H9 (cell line): ENCODE results near the gene SAMD8. TPM values are rescaled to one million over a fixed set of nuclear protein-coding genes. Genes with fewer than 3 reads are reported as not detected.

Experiments
- DNase-seq: peaks from one replicate; pipeline ENCODE4 v3.0.0-alpha.2; 2017
- H2AFZ ChIP-seq: one replicate; pipeline ENCODE4 v1.6.1; 2013; ENCODE audit warnings: mild to moderate bottlenecking, low read length, control low read depth, moderate library complexity
- H2AK5ac ChIP-seq: 2 replicates; pipeline ENCODE4 v1.6.1; 2013; ENCODE audit warnings: low read length, control low read depth, mixed read lengths; ENCODE audit not compliant: insufficient read length
- H2BK120ac ChIP-seq: one replicate; pipeline ENCODE4 v1.6.1; 2013; ENCODE audit warnings: low read depth, mild to moderate bottlenecking, low read length, control low read depth, inconsistent platforms; ENCODE audit not compliant: poor library complexity, severe bottlenecking
- H2BK12ac ChIP-seq: 2 replicates; pipeline ENCODE4 v1.6.1; 2013; ENCODE audit warnings: low read length, control low read depth, mixed read lengths, low read depth; ENCODE audit not compliant: insufficient read length
- H2BK15ac ChIP-seq: 2 replicates; pipeline ENCODE4 v1.6.1; 2013; ENCODE audit warnings: low read depth, low read length, control low read depth
- H2BK20ac ChIP-seq: one replicate; pipeline ENCODE4 v1.6.1; 2013; ENCODE audit warnings: low read depth, mild to moderate bottlenecking, low read length, control low read depth, inconsistent platforms; ENCODE audit not compliant: poor library complexity, severe bottlenecking
- H2BK5ac ChIP-seq: 2 replicates; pipeline ENCODE4 v1.6.1; 2013; ENCODE audit warnings: low read length, control low read depth, mixed read lengths; ENCODE audit not compliant: insufficient read length
- H3K14ac ChIP-seq: 2 replicates; pipeline ENCODE4 v1.6.1; 2013; ENCODE audit warnings: low read length, control low read depth; ENCODE audit not compliant: insufficient read depth
- H3K18ac ChIP-seq: 2 replicates; pipeline ENCODE4 v1.6.1; 2013; ENCODE audit warnings: low read depth, mild to moderate bottlenecking, mixed read lengths, low read length, control low read depth; ENCODE audit not compliant: insufficient read length
- H3K23ac ChIP-seq: 2 replicates; pipeline ENCODE4 v1.6.1; 2013; ENCODE audit warnings: low read length, control low read depth, mixed read lengths, low read depth; ENCODE audit not compliant: insufficient read length
- H3K23me2 ChIP-seq: 2 replicates; pipeline ENCODE4 v1.6.1; 2013; ENCODE audit warnings: low read depth, mild to moderate bottlenecking, mixed read lengths, low read length, control low read depth; ENCODE audit not compliant: insufficient read length, poor library complexity, severe bottlenecking
- H3K27ac ChIP-seq: 2 replicates; pipeline ENCODE4 v1.5.1; 2013; ENCODE audit warnings: low read length, control low read depth, mixed read lengths, low read depth; ENCODE audit not compliant: insufficient read length
- H3K27me3 ChIP-seq: 2 replicates; pipeline ENCODE4 v1.6.1; 2013; ENCODE audit warnings: low read length, control low read depth, inconsistent platforms; ENCODE audit not compliant: insufficient read depth
- H3K4ac ChIP-seq: 2 replicates; pipeline ENCODE4 v1.6.1; 2013; ENCODE audit warnings: low read depth, mild to moderate bottlenecking, control low read depth, inconsistent platforms, low read length, moderate library complexity
- H3K4me1 ChIP-seq: 2 replicates; pipeline ENCODE4 v1.6.1; 2013; ENCODE audit warnings: low read length, control low read depth, inconsistent platforms; ENCODE audit not compliant: insufficient read depth
- H3K4me2 ChIP-seq: 2 replicates; pipeline ENCODE4 v1.6.1; 2013; ENCODE audit warnings: low read length, control low read depth, mixed read lengths; ENCODE audit not compliant: insufficient read length, insufficient read depth
- H3K56ac ChIP-seq: 2 replicates; pipeline ENCODE4 v1.6.1; 2013; ENCODE audit warnings: low read depth, mild to moderate bottlenecking, mixed read lengths, low read length, control low read depth; ENCODE audit not compliant: insufficient read length
- H3K79me1 ChIP-seq: 2 replicates; pipeline ENCODE4 v1.6.1; 2013; ENCODE audit warnings: low read depth, mild to moderate bottlenecking, moderate library complexity, low read length, control low read depth, inconsistent platforms; ENCODE audit not compliant: insufficient read depth, poor library complexity, severe bottlenecking
- H3K79me2 ChIP-seq: 2 replicates; pipeline ENCODE4 v1.6.1; 2013; ENCODE audit warnings: low read length, control low read depth, inconsistent platforms; ENCODE audit not compliant: insufficient read depth
- H3K9ac ChIP-seq: 2 replicates; pipeline ENCODE4 v1.6.1; 2013; ENCODE audit warnings: low read length, control low read depth, mixed read lengths; ENCODE audit not compliant: insufficient read length; ENCODE audit errors: extremely low read depth
- H3K9me3 ChIP-seq: one replicate; pipeline ENCODE4 v1.6.1; 2013; ENCODE audit warnings: low read depth, low read length, inconsistent platforms; ENCODE audit not compliant: control insufficient read depth
- H3T11ph ChIP-seq: one replicate; pipeline ENCODE4 v1.6.1; 2013; ENCODE audit warnings: mild to moderate bottlenecking, low read length, control low read depth, inconsistent platforms
- H4K20me1 ChIP-seq: one replicate; pipeline ENCODE4 v1.6.1; 2013; ENCODE audit not compliant: control insufficient read depth, insufficient read length, insufficient read depth
- H4K5ac ChIP-seq: 2 replicates; pipeline ENCODE4 v1.6.1; 2013; ENCODE audit warnings: low read depth, mild to moderate bottlenecking, mixed read lengths, low read length, control low read depth; ENCODE audit not compliant: insufficient read length
- H4K8ac ChIP-seq: replicated peaks from 2 replicates; pipeline ENCODE4 v1.6.1; 2013; ENCODE audit warnings: low read length, control low read depth, mixed read lengths, low read depth; ENCODE audit not compliant: insufficient read length
- H4K91ac ChIP-seq: 2 replicates; pipeline ENCODE4 v1.6.1; 2013; ENCODE audit warnings: low read depth, mild to moderate bottlenecking, moderate library complexity, mixed read lengths, low read length, control low read depth; ENCODE audit not compliant: insufficient read length
- H3K27ac Mint-ChIP-seq, 3 experiments: 2 replicates in 2 of 3; 3 replicates in 1 of 3; pipeline ENCODE4 v1.8.0; 2020 to 2021; ENCODE audit warnings: mixed read lengths in 3 of 3, mild to moderate bottlenecking in 1 of 3, moderate library complexity in 1 of 3
- H3K27me3 Mint-ChIP-seq: 2 replicates; pipeline ENCODE4 v1.8.0; 2021; ENCODE audit warnings: low read depth, mild to moderate bottlenecking, moderate library complexity, mixed read lengths
- H3K36me3 Mint-ChIP-seq, 3 experiments: 2 replicates in 2 of 3; 3 replicates in 1 of 3; pipeline ENCODE4 v1.8.0; 2020 to 2021; ENCODE audit warnings: low read depth in 3 of 3, mixed read lengths in 3 of 3; ENCODE audit not compliant: insufficient read depth in 1 of 3
- H3K4me1 Mint-ChIP-seq, 2 experiments: 2 replicates each; pipeline ENCODE4 v1.8.0; 2020; ENCODE audit warnings: mixed read lengths in 2 of 2
- H3K4me3 Mint-ChIP-seq, 2 experiments: 2 replicates in 1 of 2; 3 replicates in 1 of 2; pipeline ENCODE4 v1.8.0; 2020 to 2021; ENCODE audit warnings: mild to moderate bottlenecking in 2 of 2, mixed read lengths in 2 of 2, moderate library complexity in 1 of 2
- H3K9me3 Mint-ChIP-seq, 2 experiments: 2 replicates in 1 of 2; 3 replicates in 1 of 2; pipeline ENCODE4 v1.8.0; 2020; ENCODE audit warnings: mild to moderate bottlenecking in 2 of 2, mixed read lengths in 2 of 2, moderate library complexity in 1 of 2
- CTCF ChIP-seq: fragments of 200-600 bp; sonication (generic); conservative IDR thresholded peaks from 3 replicates; pipeline ENCODE4 v1.8.0; 2021; ENCODE audit warnings: antibody characterized with exemption, mild to moderate bottlenecking
- WGBS: extraction: QIAGEN DNeasy Blood & Tissue Kit; methylation state at CpG from one replicate; pipeline ENCODE4 v1.1.7; 2013; ENCODE audit warnings: missing lambda C conversion rate, low lambda C conversion rate, mixed read lengths; ENCODE audit not compliant: insufficient read length; ENCODE audit errors: extremely low coverage; 5-methylcytosine and 5-hydroxymethylcytosine counted together
- total RNA-seq: library from RNA; stranded (reverse); gene quantifications from 2 replicates; pipeline ENCODE4 v1.2.1, GENCODE V29; 2021

The SAMD8 gene
- total RNA-seq, 1 experiment from 2014 or later, result 18.8 TPM

DNA sequence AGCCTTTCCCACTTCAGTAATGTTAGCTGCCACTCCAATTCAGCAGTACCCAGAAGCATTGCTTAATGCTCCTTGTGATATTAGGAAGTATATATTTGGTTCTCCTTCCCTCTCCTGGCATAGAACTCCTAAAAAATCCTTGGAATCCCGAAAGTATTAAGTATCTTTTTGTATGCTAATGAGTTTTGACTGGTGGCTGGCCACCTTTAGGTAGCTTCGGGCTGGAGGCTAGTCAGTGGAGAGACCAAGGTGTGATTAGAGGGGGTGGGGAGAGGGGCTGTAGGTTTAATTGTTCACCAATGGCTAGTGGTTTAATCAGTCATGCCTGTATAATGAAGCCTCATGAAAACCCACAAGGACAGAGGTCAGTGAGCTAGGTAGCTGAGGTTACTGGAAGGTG lies 112.1 kb downstream of the SAMD8 start:
- H3K4me1 Mint-ChIP-seq, result peaks cover 53 to 58% of the 10 kb centered on the region in 2 experiments

More for the DNA sequence above, 112.1 kb downstream of the SAMD8 start:
- DNase-seq, result peak; percentile 69
- no CpG with 5 or more reads among the region's 2 CpGs for WGBS
- Histone ChIP-seq H2AFZ (no peak overlapping the region), H3K4me1 (peaks cover 10% of the 10 kb centered on the region; the same call in 1 of the 2 replicates), H3K4me2 (peak overlapping the region; percentile 56), H2AK5ac (no peak overlapping the region), H2BK12ac (no peak overlapping the region), H4K91ac (no peak overlapping the region), H2BK5ac (no peak overlapping the region), H2BK120ac (no peak overlapping the region), H4K8ac (no peak overlapping the region), H3K9ac (no peak overlapping the region), H3K79me1 (no peaks in the 10 kb centered on the region), H4K5ac (no peak overlapping the region), H3K23me2 (no peaks in the 10 kb centered on the region), H2BK15ac (no peak overlapping the region), H3K4ac (no peak overlapping the region), H3K9me3 (no peaks in the 10 kb centered on the region), H2BK20ac (no peak overlapping the region), H3K14ac (no peak overlapping the region), H3K27me3 (no peaks in the 10 kb centered on the region), H3K18ac (no peak overlapping the region), H3T11ph (no peak overlapping the region), H4K20me1 (no peaks in the 10 kb centered on the region), H3K79me2 (peaks cover 10% of the 10 kb centered on the region; the same call in 1 of the 2 replicates), H3K23ac (no peak overlapping the region), H3K27ac (peak overlapping the region; percentile 91), H3K56ac (peak overlapping the region; percentile 53)
- TF ChIP-seq CTCF, result no peak
- H3K36me3 Mint-ChIP-seq, result peaks cover 47 to 87% (median 81%) of the 10 kb centered on the region in 3 experiments
- no peaks in the 10 kb centered on the region for H3K27me3 Mint-ChIP-seq
- peak overlapping the region; percentile 94 for H3K27ac Mint-ChIP-seq
- H3K9me3 Mint-ChIP-seq, result no peaks in the 10 kb centered on the region
- peak overlapping the region; percentile 35 to 41 for H3K4me3 Mint-ChIP-seq
